GM12878 (cell line): ENCODE measurements around the gene MUTYH. TPM values are rescaled to one million over a fixed set of nuclear protein-coding genes. Genes with fewer than 3 reads are reported as not detected.

ENCODE experiments used
- ATAC-seq: fragments of 200-7000 bp; cut with Tn5 transposase; 3 replicates; pipeline ENCODE4 v1.9.1; 2020; ENCODE audit warnings: mild to moderate bottlenecking, moderate library complexity
- BruUV-seq: library from RNA; stranded (reverse); fragments of 400-500 nt; replicated peaks from 2 replicates; lab custom pipeline; 2021; lab: Mats Ljungman, UMichigan
- CTCF ChIA-PET: fragments of 300-600 bp; sonication (Branson Sonifier 250); formaldehyde crosslinking; extraction: SDS; loops from one replicate; lab custom pipeline; 2021; ENCODE audit warnings: inconsistent platforms; lab: Yijun Ruan, JAX
- POLR2A ChIA-PET: fragments of 350-600 bp; formaldehyde crosslinking; extraction: SDS; loops from one replicate; lab custom pipeline; 2021; ENCODE audit warnings: inconsistent platforms; lab: Charles Lee
- RAD21 ChIA-PET: fragments of 300-600 bp; sonication (Branson Sonifier 250); formaldehyde crosslinking; loops from one replicate; lab custom pipeline; 2023; ENCODE audit warnings: antibody characterized with exemption; ENCODE audit not compliant: unreplicated experiment; lab: Charles Lee
- SMC1A ChIA-PET: fragments of 300-600 bp; sonication (Branson Sonifier 250); formaldehyde crosslinking; loops from one replicate; lab custom pipeline; 2023; ENCODE audit not compliant: unreplicated experiment, uncharacterized antibody; lab: Charles Lee
- DNase-seq: peaks from one replicate; pipeline ENCODE4 v3.0.0-alpha.2; 2011; ENCODE audit warnings: low read depth, low spot score
- FAIRE-seq: peaks from 3 replicates; lab custom pipeline; 2011; peaks lifted over from hg19 to GRCh38; lab: Jason Lieb, UNC
- H2AFZ ChIP-seq: 2 replicates; pipeline ENCODE4 v1.6.0; 2011; ENCODE audit warnings: low read depth, low read length, control low read depth; ENCODE audit not compliant: control insufficient read depth
- H3K27ac ChIP-seq: 2 replicates; pipeline ENCODE4 v1.5.1; 2011; ENCODE audit warnings: control low read depth; ENCODE audit not compliant: control insufficient read depth, insufficient read depth
- H3K27me3 ChIP-seq, 2 experiments: replicated peaks in 1 of 2; 2 replicates each; pipeline versions ENCODE4 v1.6.0 to v1.6.1; 2011; ENCODE audit warnings: low read length in 1 of 2; ENCODE audit not compliant: control insufficient read depth in 2 of 2, insufficient read depth in 2 of 2
- H3K36me3 ChIP-seq, 2 experiments: 2 replicates each; pipeline ENCODE4 v1.5.1; 2011; ENCODE audit warnings: low read length in 1 of 2; ENCODE audit not compliant: control insufficient read depth in 2 of 2, insufficient read depth in 2 of 2
- H3K4me1 ChIP-seq: 2 replicates; pipeline ENCODE4 v1.6.1; 2011; ENCODE audit warnings: mild to moderate bottlenecking, low read length, moderate library complexity, mixed read lengths; ENCODE audit not compliant: control insufficient read depth, insufficient read depth
- H3K4me2 ChIP-seq: 2 replicates; pipeline ENCODE4 v1.6.0; 2011; ENCODE audit warnings: control low read depth; ENCODE audit not compliant: control insufficient read depth, insufficient read depth
- H3K4me3 ChIP-seq: fragments of 200-600 bp; sonication (generic); 2 replicates; pipeline ENCODE4 v1.5.1; 2016
- H3K79me2 ChIP-seq: 2 replicates; pipeline ENCODE4 v1.6.0; 2011; ENCODE audit warnings: low read length; ENCODE audit not compliant: control insufficient read depth, insufficient read depth
- H3K9ac ChIP-seq: 2 replicates; pipeline ENCODE4 v1.8.0; 2011; ENCODE audit warnings: low read length, control low read depth, mixed read lengths; ENCODE audit not compliant: control insufficient read depth, insufficient read depth
- H3K9me3 ChIP-seq: replicated peaks from 3 replicates; pipeline ENCODE4 v1.5.1; 2011; ENCODE audit warnings: mild to moderate bottlenecking, low read length; ENCODE audit not compliant: control insufficient read depth, insufficient read depth
- H4K20me1 ChIP-seq: 2 replicates; pipeline ENCODE4 v1.6.0; 2011; ENCODE audit not compliant: control insufficient read depth, insufficient read depth
- ASH2L ChIP-seq: fragments of 300-600, 200-600 bp; sonication (generic); IDR thresholded peaks from 2 replicates; pipeline ENCODE4 v1.6.1; 2017; ENCODE audit warnings: low read depth, mild to moderate bottlenecking, borderline replicate concordance
- CUX1 ChIP-seq: IDR thresholded peaks from 2 replicates; pipeline ENCODE4 v1.6.1; 2012; ENCODE audit warnings: improper control_type of control experiment, low read depth, low read length; ENCODE audit not compliant: insufficient replicate concordance
- EED ChIP-seq: sonication (generic); IDR thresholded peaks from 2 replicates; pipeline ENCODE4 v1.6.1; 2016; ENCODE audit warnings: antibody characterized with exemption, low read depth
- FOS ChIP-seq: IDR thresholded peaks from 3 replicates; pipeline ENCODE4 v1.6.1; 2011; ENCODE audit warnings: borderline replicate concordance; ENCODE audit not compliant: insufficient read length; ENCODE audit errors: extremely low read depth
- GABPA ChIP-seq: IDR thresholded peaks from 2 replicates; pipeline ENCODE4 v1.6.1; 2014; ENCODE audit warnings: antibody characterized with exemption, low read depth, mild to moderate bottlenecking, inconsistent platforms
- JUNB ChIP-seq: IDR thresholded peaks from 2 replicates; pipeline ENCODE4 v1.6.1; 2016; ENCODE audit warnings: antibody characterized with exemption, mild to moderate bottlenecking
- PRDM15 ChIP-seq: fragments of 450-650 bp; formaldehyde crosslinking; IDR thresholded peaks from 2 replicates; pipeline ENCODE4 v1.4.0; 2020; ENCODE audit warnings: mild to moderate bottlenecking, moderate library complexity
- RAD51 ChIP-seq: fragments of 450-650 bp; IDR thresholded peaks from 2 replicates; pipeline ENCODE4 v1.6.1; 2016; ENCODE audit warnings: moderate library complexity, mild to moderate bottlenecking, inconsistent platforms
- RUNX3 ChIP-seq: IDR thresholded peaks from 2 replicates; pipeline ENCODE4 v1.6.1; 2012; ENCODE audit warnings: low read length, inconsistent platforms
- SRF ChIP-seq, 2 experiments: IDR thresholded peaks; 2 replicates each; pipeline ENCODE4 v1.6.1; 2011; ENCODE audit warnings: low read depth in 2 of 2, low read length in 2 of 2, mild to moderate bottlenecking in 1 of 2, moderate library complexity in 1 of 2
- USF1 ChIP-seq: IDR thresholded peaks from 2 replicates; pipeline ENCODE4 v1.6.1; 2011; ENCODE audit warnings: borderline replicate concordance, low read depth, mild to moderate bottlenecking, moderate library complexity, mixed read lengths, low read length; ENCODE audit not compliant: insufficient read depth; ENCODE audit errors: extremely low read length
- WGBS: methylation state at CpG from one replicate; pipeline ENCODE4 v1.1.6; 2016; ENCODE audit warnings: low lambda C conversion rate; ENCODE audit not compliant: insufficient replicate concordance, insufficient coverage; ENCODE audit errors: missing lambda C conversion rate; 5-methylcytosine and 5-hydroxymethylcytosine counted together
- in situ Hi-C: fragments of 300-500 bp; cut with MboI; formaldehyde crosslinking; loops from 9 replicates; pipeline ENCODE4 v1.14.3; 2018; ENCODE audit warnings: mixed read lengths
- intact Hi-C: fragments of 100-400 bp; cut with micrococcal nuclease; formaldehyde crosslinking; loops from one replicate; pipeline ENCODE4 v1.14.2; 2022; ENCODE audit not compliant: unreplicated experiment
- polyA plus RNA-seq, 11 experiments: library from polyadenylated mRNA; depleted of rRNA in 4 of 11; unstranded in 6 of 11; stranded (reverse) in 5 of 11; fragments of >200 nt; fragmentation: Nextera tagmentation in 4 of 11; fragmentation: Illumina TruSeq in 1 of 11; extraction: Ambion mirVana in 4 of 11; extraction: Trizol in 1 of 11; gene quantifications; 1 replicate in 1 of 11; 2 replicates in 10 of 11; pipeline versions ENCODE4 v1.2.1 to v1.2.3, GENCODE V29; 2011 to 2016; ENCODE audit warnings: inconsistent platforms in 2 of 11, missing spikeins in 2 of 11, low read depth in 1 of 11
- total RNA-seq, 4 experiments: library from RNA; depleted of rRNA in 3 of 4; stranded (reverse); fragments of >200 nt in 3 of 4; fragmentation: Illumina TruSeq in 1 of 4; extraction: Trizol in 1 of 4; gene quantifications; 2 replicates each; pipeline versions ENCODE4 v1.2.1 to v1.2.3, GENCODE V29; 2013 to 2021
- TF ChIP-seq, protein P1 (sequence below): IDR thresholded peaks from 2 replicates; pipeline ENCODE4 v1.6.1; 2012; ENCODE audit warnings: low read depth, low read length, improper control_type of control experiment

MUTYH gene
- total and polyA plus RNA-seq, 10 of the 15 experiments (the other 5 are each of a cell fraction or from before 2014, with no cell fraction given) = 2.5 to 42.0 (median 30.0) TPM

DNA sequence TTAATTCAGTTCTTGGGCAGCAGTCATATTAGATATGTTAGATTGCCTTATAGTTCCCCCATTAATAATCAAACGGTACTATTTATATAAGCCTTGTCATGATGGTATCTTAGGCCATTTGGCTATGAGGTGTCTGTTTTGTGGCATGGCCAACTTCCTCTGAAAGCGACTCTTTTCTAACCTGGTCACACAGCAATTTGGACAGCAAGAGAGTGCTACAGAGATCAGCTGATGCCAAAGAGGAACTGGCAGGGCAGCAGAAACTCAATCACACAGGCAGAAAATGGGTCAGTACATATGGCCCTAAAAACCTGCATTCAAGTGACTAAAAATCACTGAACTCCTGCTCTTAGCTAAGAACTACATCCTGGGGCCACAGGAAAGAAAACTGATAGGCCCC lies 13.4 kb upstream of the MUTYH start:
- ChIA-PET POLR2A (interaction anchor here (1.2 kb wide), 1 partner anchor 13 kb away, joined by 3 read pairs; no protein-coding TSS in a partner anchor), SMC1A (interaction anchor here (1.1 kb wide), 2 partner anchors 74 to 490 kb away, joined by 3 to 5 read pairs; no protein-coding TSS in a partner anchor), CTCF (interaction anchor here (1.3 to 2.9 kb wide), 3 partner anchors 13 to 339 kb away, joined by 3 to 11 read pairs (median 10); partner anchors contain the start of genes MUTYH and TOE1), RAD21 (interaction anchor here (7.7 to 13.5 kb wide), 2 partner anchors 14 to 139 kb away, joined by 28 to 319 read pairs; partner anchors contain the start of genes MUTYH, TESK2 and TOE1)
- Histone ChIP-seq H2AFZ (no peak overlapping the region), H3K4me1 (no peaks in the 10 kb centered on the region), H3K4me2 (no peak overlapping the region), H4K20me1 (no peaks in the 10 kb centered on the region), H3K79me2 (no peaks in the 10 kb centered on the region), H3K9ac (no peak overlapping the region), H3K9me3 (no peaks in the 10 kb centered on the region), H3K4me3 (no peak overlapping the region), H3K36me3 (peaks cover 0 to 3% of the 10 kb centered on the region in 2 experiments; a peak in 1 of 4 replicates), H3K27me3 (no peaks in the 10 kb centered on the region), H3K27ac (no peak overlapping the region)
- no peak for FAIRE-seq
- 26% methylated on average over 2 of the region's 2 CpGs for WGBS
- no peak for DNase-seq
- intact Hi-C loops (no loop called here), in situ Hi-C loops (loop anchor here (10.0 kb wide), 1 partner anchor 211 kb away; no protein-coding TSS in a partner anchor)
- ATAC-seq = no peak
- no TSS peak for BruUV-seq
- no peak for TF ChIP-seq RAD51
- TF ChIP-seq SRF (IDR thresholded peaks at IDR 0.05; ENCODE audit: low read depth in 2 of 2, low read length in 2 of 2) = no peak
- TF ChIP-seq USF1 = no peak
- TF ChIP-seq FOS = no peak
- TF ChIP-seq ASH2L = no peak
- no peak for TF ChIP-seq JUNB
- no peak for TF ChIP-seq RUNX3
- no peak for TF ChIP-seq EED
- no peak for TF ChIP-seq PRDM15 (CRISPR knock-in tag)
- TF ChIP-seq, protein P1, sequence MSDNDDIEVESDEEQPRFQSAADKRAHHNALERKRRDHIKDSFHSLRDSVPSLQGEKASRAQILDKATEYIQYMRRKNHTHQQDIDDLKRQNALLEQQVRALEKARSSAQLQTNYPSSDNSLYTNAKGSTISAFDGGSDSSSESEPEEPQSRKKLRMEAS = no peak
- TF ChIP-seq CUX1 = no peak
- TF ChIP-seq GABPA = no peak
